NAMALWA (cell line): ENCODE measurements around the gene ZNF407.

ENCODE experiments used
- DNase-seq: peaks from one replicate; pipeline ENCODE4 v3.0.0-alpha.2; 2015; ENCODE audit warnings: low spot score

ZNF407 gene

GRCh38 chr18:74672371-74672770, 74.7 kb downstream of the ZNF407 start:
- no peak for DNase-seq

- DNase-seq, result no peak
These were observed 76.8 kb downstream of the ZNF407 start for GRCh38 chr18:74674487-74674886.

GRCh38 chr18:74679006-74679678, 81.5 kb downstream of the ZNF407 start:
- no peak for DNase-seq

GRCh38 chr18:74679679-74680076, 82.0 kb downstream of the ZNF407 start:
- DNase-seq, result no peak

GRCh38 chr18:74682141-74682990, 84.7 kb downstream of the ZNF407 start:
- no peak for DNase-seq

- no peak for DNase-seq
These were observed 85.3 kb downstream of the ZNF407 start for GRCh38 chr18:74682991-74683297.

GRCh38 chr18:74683573-74683972, 85.9 kb downstream of the ZNF407 start:
- DNase-seq, result no peak

- no peak for DNase-seq
These were observed 91.6 kb downstream of the ZNF407 start for GRCh38 chr18:74689251-74689650.

GRCh38 chr18:74692367-74693013, 94.8 kb downstream of the ZNF407 start:
- DNase-seq, result no peak

GRCh38 chr18:74694436-74694835, 96.8 kb downstream of the ZNF407 start:
- DNase-seq, result no peak

- no peak for DNase-seq
These were observed 97.5 kb downstream of the ZNF407 start for GRCh38 chr18:74695170-74695569.

- no peak for DNase-seq
These were observed 101.2 kb downstream of the ZNF407 start for GRCh38 chr18:74698881-74699280.

- no peak for DNase-seq
These were observed 101.8 kb downstream of the ZNF407 start for GRCh38 chr18:74699455-74699854.

GRCh38 chr18:74702950-74703349, 105.3 kb downstream of the ZNF407 start:
- no peak for DNase-seq

- DNase-seq, result no peak
These were observed 110.5 kb downstream of the ZNF407 start for GRCh38 chr18:74708169-74708568.

GRCh38 chr18:74709452-74709851, 111.8 kb downstream of the ZNF407 start:
- no peak for DNase-seq

GRCh38 chr18:74714120-74714519, 116.5 kb downstream of the ZNF407 start:
- DNase-seq, result no peak

GRCh38 chr18:74714791-74715190, 117.1 kb downstream of the ZNF407 start:
- DNase-seq, result no peak

GRCh38 chr18:74715306-74715705, 117.6 kb downstream of the ZNF407 start:
- no peak for DNase-seq

- no peak for DNase-seq
These were observed 118.4 kb downstream of the ZNF407 start for GRCh38 chr18:74715865-74716712.

GRCh38 chr18:74718312-74718711, 120.6 kb downstream of the ZNF407 start:
- no peak for DNase-seq

GRCh38 chr18:74722237-74722636, 124.6 kb downstream of the ZNF407 start:
- no peak for DNase-seq
